Gastroesophageal sphincter (tissue), 4 donors: Measurements from ENCODE around the gene EPS8L1. TPM values are rescaled to one million over a fixed set of nuclear protein-coding genes. Genes with fewer than 3 reads are reported as not detected.

Experiments used
- ATAC-seq: fragments of 150-250 bp; one replicate; pipeline ENCODE4 v1.9.1; 2016; ENCODE audit warnings: mild to moderate bottlenecking, moderate library complexity
- H3K27ac ChIP-seq, 4 donors: fragments of 200-600 bp; sonication (generic) in 3 of 4; 1 replicate in 3 of 4; 2 replicates in 1 of 4; pipeline ENCODE4 v1.5.1; 2016 to 2019
- H3K27me3 ChIP-seq: fragments of 200-600 bp; sonication (generic); one replicate; pipeline ENCODE4 v1.5.1; 2019
- H3K36me3 ChIP-seq, 2 donors: fragments of 200-600 bp; sonication (generic); one replicate each; pipeline ENCODE4 v1.5.1; 2019; ENCODE audit warnings: control low read depth in 1 of 2
- H3K4me1 ChIP-seq, 3 donors: fragments of 200-600 bp; sonication (generic); 1 replicate in 2 of 3; 2 replicates in 1 of 3; pipeline ENCODE4 v1.5.1; 2016 to 2019; ENCODE audit warnings: control low read depth in 2 of 3
- H3K4me3 ChIP-seq, 2 donors: fragments of 200-600 bp; sonication (generic); one replicate each; pipeline ENCODE4 v1.5.1; 2019; ENCODE audit warnings: mild to moderate bottlenecking in 1 of 2, moderate library complexity in 1 of 2
- H3K9me3 ChIP-seq, 3 donors: fragments of 200-600 bp; sonication (generic); one replicate each; pipeline ENCODE4 v1.5.1; 2017 to 2019; ENCODE audit warnings: control low read depth in 2 of 3
- EP300 ChIP-seq: sonication (generic); formaldehyde crosslinking; IDR thresholded peaks from one replicate; pipeline ENCODE4 v1.6.1; 2017; ENCODE audit warnings: antibody characterized with exemption, mild to moderate bottlenecking
- POLR2A ChIP-seq, 2 donors: fragments of 450-650 bp; IDR thresholded peaks; one replicate each; pipeline ENCODE4 v1.6.1; 2017; ENCODE audit warnings: antibody characterized with exemption in 2 of 2, mild to moderate bottlenecking in 2 of 2, moderate library complexity in 1 of 2
- POLR2AphosphoS5 ChIP-seq: sonication (generic); formaldehyde crosslinking; IDR thresholded peaks from one replicate; pipeline ENCODE4 v1.6.1; 2017; ENCODE audit warnings: antibody characterized with exemption
- WGBS, 2 donors: methylation state at CpG; one replicate each; pipeline ENCODE4 v1.1.5; 2018; ENCODE audit warnings: low coverage in 1 of 2; 5-methylcytosine and 5-hydroxymethylcytosine counted together
- small RNA-seq, 4 donors: library from RNA; depleted of rRNA; stranded (forward); fragments of <200 nt; gene quantifications; one replicate each; pipeline ENCODE3, GENCODE V24; 2016
- total RNA-seq, 4 donors: library from RNA; depleted of rRNA; stranded (reverse); fragments of >200 nt; gene quantifications; one replicate each; pipeline ENCODE4 v1.1.0, GENCODE V29; 2016
- TF ChIP-seq, protein P1 (sequence below), 4 experiments: fragments of 200-600 bp in 2 of 4; fragments of 450-650 bp in 2 of 4; sonication (generic) in 1 of 4; IDR thresholded peaks; one replicate each; pipeline ENCODE4 v1.5.1; 2017 to 2019; ENCODE audit warnings: antibody characterized with exemption in 4 of 4, mild to moderate bottlenecking in 2 of 4, moderate library complexity in 2 of 4

The EPS8L1 gene
- total RNA-seq, 4 donors from 2014 or later = 2.2 to 10.5 (median 2.5) TPM

DNA sequence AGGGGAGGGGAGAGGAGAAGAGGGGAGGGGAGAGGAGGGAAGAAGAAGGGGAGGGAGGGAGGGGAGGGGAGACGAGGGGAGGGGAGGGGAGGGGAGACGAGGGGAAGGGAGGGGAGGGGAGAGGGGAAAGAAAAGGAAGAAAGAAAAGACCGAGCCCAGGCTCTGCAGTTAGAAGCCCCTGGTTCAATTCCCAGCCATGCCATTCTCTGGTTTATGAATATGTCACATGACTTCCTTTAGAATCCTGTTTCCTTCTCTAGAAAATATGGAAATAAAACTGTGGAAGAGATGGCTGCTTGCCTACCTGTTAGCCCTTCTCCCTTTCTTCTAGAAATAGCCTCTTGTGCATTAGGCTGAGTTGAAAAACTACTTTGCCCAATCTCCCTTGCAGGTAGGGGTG, 59.1 kb downstream of the EPS8L1 start:
- TF ChIP-seq POLR2AphosphoS5 (no peak), EP300 (no peak), POLR2A (IDR thresholded peaks at IDR 0.05) (no peak)
- TF ChIP-seq, protein P1, sequence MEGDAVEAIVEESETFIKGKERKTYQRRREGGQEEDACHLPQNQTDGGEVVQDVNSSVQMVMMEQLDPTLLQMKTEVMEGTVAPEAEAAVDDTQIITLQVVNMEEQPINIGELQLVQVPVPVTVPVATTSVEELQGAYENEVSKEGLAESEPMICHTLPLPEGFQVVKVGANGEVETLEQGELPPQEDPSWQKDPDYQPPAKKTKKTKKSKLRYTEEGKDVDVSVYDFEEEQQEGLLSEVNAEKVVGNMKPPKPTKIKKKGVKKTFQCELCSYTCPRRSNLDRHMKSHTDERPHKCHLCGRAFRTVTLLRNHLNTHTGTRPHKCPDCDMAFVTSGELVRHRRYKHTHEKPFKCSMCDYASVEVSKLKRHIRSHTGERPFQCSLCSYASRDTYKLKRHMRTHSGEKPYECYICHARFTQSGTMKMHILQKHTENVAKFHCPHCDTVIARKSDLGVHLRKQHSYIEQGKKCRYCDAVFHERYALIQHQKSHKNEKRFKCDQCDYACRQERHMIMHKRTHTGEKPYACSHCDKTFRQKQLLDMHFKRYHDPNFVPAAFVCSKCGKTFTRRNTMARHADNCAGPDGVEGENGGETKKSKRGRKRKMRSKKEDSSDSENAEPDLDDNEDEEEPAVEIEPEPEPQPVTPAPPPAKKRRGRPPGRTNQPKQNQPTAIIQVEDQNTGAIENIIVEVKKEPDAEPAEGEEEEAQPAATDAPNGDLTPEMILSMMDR (IDR thresholded peaks at IDR 0.05) = no peak
- no peaks in the 10 kb centered on the region for H3K36me3 ChIP-seq
- H3K4me1 ChIP-seq = no peaks in the 10 kb centered on the region
- H3K9me3 ChIP-seq = no peaks in the 10 kb centered on the region
- ATAC-seq = no peak
- H3K4me3 ChIP-seq = no peak overlapping the region
- 13 to 25% methylated on average over 1 of the region's 3 CpGs for WGBS, 2 donors
- H3K27me3 ChIP-seq = peaks cover 92% of the 10 kb centered on the region
- no peak overlapping the region for H3K27ac ChIP-seq

DNA sequence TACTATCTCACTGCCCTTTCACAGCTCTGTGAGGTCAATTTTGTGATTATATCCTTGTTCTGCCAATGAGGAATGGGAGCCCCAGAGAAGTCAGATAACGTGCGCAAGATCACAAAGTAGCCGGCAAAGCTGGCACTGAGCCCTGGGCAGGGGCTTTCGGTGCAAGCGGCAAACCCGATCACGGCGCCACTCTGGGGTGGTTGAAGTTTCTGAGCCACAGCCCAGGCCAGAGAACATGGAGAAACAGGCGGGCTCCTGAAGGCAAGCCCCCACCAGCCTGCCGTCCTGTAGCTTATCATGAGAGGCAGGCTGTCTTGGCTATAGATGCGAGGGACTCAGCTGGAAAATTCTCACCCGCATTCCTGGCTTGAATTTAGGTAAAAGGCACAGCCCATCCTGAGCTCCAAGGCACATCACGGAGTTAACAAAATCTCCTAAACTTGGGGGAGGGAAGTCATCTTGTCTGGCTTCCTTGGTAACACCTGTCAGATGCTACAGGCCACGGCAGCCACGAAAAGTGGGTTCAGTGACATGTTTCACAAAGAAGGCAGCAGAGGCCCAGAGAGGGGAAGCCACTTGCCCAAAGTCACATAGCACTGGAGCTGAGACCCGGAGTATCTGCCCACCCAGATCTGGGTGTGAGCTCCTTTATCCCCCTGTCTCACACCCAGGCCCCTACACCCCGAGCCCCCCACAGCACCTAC, 60.9 kb downstream of the EPS8L1 start:
- TF ChIP-seq POLR2A (IDR thresholded peaks at IDR 0.05) (no peak), POLR2AphosphoS5 (no peak), EP300 (no peak)
- TF ChIP-seq, protein P1 (IDR thresholded peaks at IDR 0.05) = no peak
- peaks cover 0 to 7% (median 0%) of the 10 kb centered on the region in 3 donors for H3K4me1 ChIP-seq
- H3K4me3 ChIP-seq = no peak overlapping the region
- no peaks in the 10 kb centered on the region for H3K9me3 ChIP-seq
- peaks cover 92% of the 10 kb centered on the region for H3K27me3 ChIP-seq
- ATAC-seq = no peak
- H3K27ac ChIP-seq = no peak overlapping the region
- H3K36me3 ChIP-seq = no peaks in the 10 kb centered on the region
- WGBS, 2 donors = 62 to 100% methylated on average over 1 to 3 of the region's 17 CpGs

Small RNA genes lying within 50 kb of the gene (small RNA-seq; reads per million reads assigned to genes)
- gene MIR7975 = 0 reads per million in 4 donors

Other genes starting within 250 kb of the EPS8L1 start
- gene KIR2DS4, start 243.2 kb upstream of the EPS8L1 start, total RNA-seq = not detected
- gene KIR3DL2, start 225.4 kb upstream of the EPS8L1 start, total RNA-seq = not detected
- 1 to 10 TPM in 2 of 4 donors, not detected in 2; 2.7 to 4.9 TPM for gene FCAR, start 201.6 kb upstream of the EPS8L1 start, total RNA-seq
- not detected for gene NCR1, start 169.7 kb upstream of the EPS8L1 start, total RNA-seq
- not detected for gene NLRP7, start 128.3 kb upstream of the EPS8L1 start, total RNA-seq
- gene NLRP2, start 109.5 kb upstream of the EPS8L1 start, total RNA-seq = 1 to 10 TPM in 1 of 4 donors, under 1 TPM in 1, not detected in 2; 0.15 to 1.1 TPM
- gene GP6, start 37.6 kb upstream of the EPS8L1 start, total RNA-seq = not detected
- 10 to 100 TPM in 3 of 4 donors, 1 to 10 TPM in 1; 10.0 to 15.6 (median 13.9) TPM for gene RDH13, start 12.7 kb upstream of the EPS8L1 start, total RNA-seq
- gene PPP1R12C, start 41.8 kb downstream of the EPS8L1 start, total RNA-seq = 100 to 1,000 TPM; 268 to 479 (median 276) TPM
- 1 to 10 TPM in 1 of 4 donors, not detected in 3; 4.4 TPM for gene TNNT1, start 73.3 kb downstream of the EPS8L1 start, total RNA-seq
- not detected for gene TNNI3, start 81.9 kb downstream of the EPS8L1 start, total RNA-seq
- gene DNAAF3, start 90.7 kb downstream of the EPS8L1 start, total RNA-seq = under 1 TPM in 2 of 4 donors, not detected in 2; 0.42 to 0.52 TPM
- gene SYT5, start 104.4 kb downstream of the EPS8L1 start, total RNA-seq = under 1 TPM in 1 of 4 donors, not detected in 3; 0.13 TPM
- 1 to 10 TPM in 3 of 4 donors, under 1 TPM in 1; 0.54 to 4.0 (median 1.4) TPM for gene PTPRH, start 133.6 kb downstream of the EPS8L1 start, total RNA-seq
- gene TMEM86B, start 152.9 kb downstream of the EPS8L1 start, total RNA-seq = 1 to 10 TPM in 3 of 4 donors, not detected in 1; 1.7 to 3.8 (median 1.8) TPM
- 10 to 100 TPM; 32.6 to 79.4 (median 34.0) TPM for gene PPP6R1, start 183.1 kb downstream of the EPS8L1 start, total RNA-seq
- gene HSPBP1, start 204.2 kb downstream of the EPS8L1 start, total RNA-seq = 10 to 100 TPM; 20.9 to 37.1 (median 26.5) TPM
- 10 to 100 TPM in 1 of 4 donors, 1 to 10 TPM in 3; 4.0 to 19.8 (median 8.8) TPM for gene BRSK1, start 208.1 kb downstream of the EPS8L1 start, total RNA-seq
- 10 to 100 TPM in 1 of 4 donors, 1 to 10 TPM in 2, not detected in 1; 2.2 to 12.4 (median 3.3) TPM for gene TMEM150B, start 249.5 kb downstream of the EPS8L1 start, total RNA-seq